HL-60 (cell line): ENCODE measurements around the gene NEDD4L.

Experiments
- GABPA ChIP-seq: IDR thresholded peaks from 2 replicates; pipeline ENCODE4 v1.6.1; 2012; ENCODE audit warnings: low read depth
- POLR2AphosphoS5 ChIP-seq: IDR thresholded peaks from 2 replicates; pipeline ENCODE4 v1.6.1; 2012; ENCODE audit warnings: low read depth
- SPI1 ChIP-seq: IDR thresholded peaks from 2 replicates; pipeline ENCODE4 v1.6.1; 2012; ENCODE audit warnings: low read depth, mild to moderate bottlenecking, borderline replicate concordance
- TF ChIP-seq, protein P1 (sequence below): IDR thresholded peaks from one replicate; pipeline ENCODE4 v1.5.1; 2011; ENCODE audit warnings: low read length, control low read depth, inconsistent platforms; ENCODE audit not compliant: insufficient read depth
- TF ChIP-seq, protein P2 (sequence below): IDR thresholded peaks from 2 replicates; pipeline ENCODE4 v1.6.1; 2012; ENCODE audit warnings: low read depth; ENCODE audit not compliant: insufficient replicate concordance

DNA sequence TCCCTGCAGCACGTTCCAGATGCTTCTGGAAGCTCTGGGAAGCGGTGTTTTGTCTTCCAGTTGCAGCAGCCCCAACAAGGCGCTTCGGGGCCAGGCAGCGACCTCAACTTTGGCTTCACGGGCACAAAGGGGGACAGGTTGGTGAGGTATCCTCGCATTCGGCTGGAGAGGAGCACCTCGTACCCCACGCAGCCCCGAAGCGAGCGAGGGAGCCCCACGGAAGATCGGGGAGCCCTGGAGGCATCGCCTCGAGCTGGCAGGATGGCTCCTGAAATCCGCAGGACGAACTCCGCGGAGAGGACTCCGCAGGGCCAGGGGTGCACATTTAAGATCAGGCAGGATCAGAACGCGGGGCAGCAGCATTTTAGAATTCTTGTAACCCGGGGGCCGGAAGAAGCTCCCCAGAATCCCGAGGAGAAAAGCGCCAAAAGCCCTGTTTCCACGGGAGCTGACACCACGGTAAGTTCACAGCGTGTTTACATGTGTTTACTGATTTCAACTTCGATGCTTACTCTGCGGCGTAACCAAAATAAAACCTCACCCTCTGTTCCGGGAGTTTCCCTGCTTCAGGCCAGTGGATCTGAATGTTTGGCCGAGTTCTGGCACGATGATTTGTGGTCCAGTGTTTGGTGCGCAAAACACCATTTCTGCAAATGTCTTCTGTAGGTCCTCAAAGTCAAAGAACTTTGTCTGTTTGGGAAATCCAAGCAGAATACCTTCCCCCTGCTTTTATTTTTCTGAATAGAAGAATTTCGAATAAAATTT lies 212.5 kb downstream of the NEDD4L start:
- TF ChIP-seq, protein P1, sequence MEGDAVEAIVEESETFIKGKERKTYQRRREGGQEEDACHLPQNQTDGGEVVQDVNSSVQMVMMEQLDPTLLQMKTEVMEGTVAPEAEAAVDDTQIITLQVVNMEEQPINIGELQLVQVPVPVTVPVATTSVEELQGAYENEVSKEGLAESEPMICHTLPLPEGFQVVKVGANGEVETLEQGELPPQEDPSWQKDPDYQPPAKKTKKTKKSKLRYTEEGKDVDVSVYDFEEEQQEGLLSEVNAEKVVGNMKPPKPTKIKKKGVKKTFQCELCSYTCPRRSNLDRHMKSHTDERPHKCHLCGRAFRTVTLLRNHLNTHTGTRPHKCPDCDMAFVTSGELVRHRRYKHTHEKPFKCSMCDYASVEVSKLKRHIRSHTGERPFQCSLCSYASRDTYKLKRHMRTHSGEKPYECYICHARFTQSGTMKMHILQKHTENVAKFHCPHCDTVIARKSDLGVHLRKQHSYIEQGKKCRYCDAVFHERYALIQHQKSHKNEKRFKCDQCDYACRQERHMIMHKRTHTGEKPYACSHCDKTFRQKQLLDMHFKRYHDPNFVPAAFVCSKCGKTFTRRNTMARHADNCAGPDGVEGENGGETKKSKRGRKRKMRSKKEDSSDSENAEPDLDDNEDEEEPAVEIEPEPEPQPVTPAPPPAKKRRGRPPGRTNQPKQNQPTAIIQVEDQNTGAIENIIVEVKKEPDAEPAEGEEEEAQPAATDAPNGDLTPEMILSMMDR, result no peak
- TF ChIP-seq POLR2AphosphoS5 (no peak), SPI1 (no peak), GABPA (no peak)
- TF ChIP-seq, protein P2, sequence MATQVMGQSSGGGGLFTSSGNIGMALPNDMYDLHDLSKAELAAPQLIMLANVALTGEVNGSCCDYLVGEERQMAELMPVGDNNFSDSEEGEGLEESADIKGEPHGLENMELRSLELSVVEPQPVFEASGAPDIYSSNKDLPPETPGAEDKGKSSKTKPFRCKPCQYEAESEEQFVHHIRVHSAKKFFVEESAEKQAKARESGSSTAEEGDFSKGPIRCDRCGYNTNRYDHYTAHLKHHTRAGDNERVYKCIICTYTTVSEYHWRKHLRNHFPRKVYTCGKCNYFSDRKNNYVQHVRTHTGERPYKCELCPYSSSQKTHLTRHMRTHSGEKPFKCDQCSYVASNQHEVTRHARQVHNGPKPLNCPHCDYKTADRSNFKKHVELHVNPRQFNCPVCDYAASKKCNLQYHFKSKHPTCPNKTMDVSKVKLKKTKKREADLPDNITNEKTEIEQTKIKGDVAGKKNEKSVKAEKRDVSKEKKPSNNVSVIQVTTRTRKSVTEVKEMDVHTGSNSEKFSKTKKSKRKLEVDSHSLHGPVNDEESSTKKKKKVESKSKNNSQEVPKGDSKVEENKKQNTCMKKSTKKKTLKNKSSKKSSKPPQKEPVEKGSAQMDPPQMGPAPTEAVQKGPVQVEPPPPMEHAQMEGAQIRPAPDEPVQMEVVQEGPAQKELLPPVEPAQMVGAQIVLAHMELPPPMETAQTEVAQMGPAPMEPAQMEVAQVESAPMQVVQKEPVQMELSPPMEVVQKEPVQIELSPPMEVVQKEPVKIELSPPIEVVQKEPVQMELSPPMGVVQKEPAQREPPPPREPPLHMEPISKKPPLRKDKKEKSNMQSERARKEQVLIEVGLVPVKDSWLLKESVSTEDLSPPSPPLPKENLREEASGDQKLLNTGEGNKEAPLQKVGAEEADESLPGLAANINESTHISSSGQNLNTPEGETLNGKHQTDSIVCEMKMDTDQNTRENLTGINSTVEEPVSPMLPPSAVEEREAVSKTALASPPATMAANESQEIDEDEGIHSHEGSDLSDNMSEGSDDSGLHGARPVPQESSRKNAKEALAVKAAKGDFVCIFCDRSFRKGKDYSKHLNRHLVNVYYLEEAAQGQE, result no peak
